GM10248 (cell line): ENCODE results near the gene INSR.

ENCODE experiments used
- CTCF ChIA-PET: fragments of 300-600 bp; sonication (Branson Sonifier 250); formaldehyde crosslinking; extraction: SDS; loops from one replicate; lab custom pipeline; 2021; ENCODE audit warnings: antibody characterized with exemption; lab: Yijun Ruan, JAX
- POLR2A ChIA-PET: fragments of 350-650 bp; sonication (Branson Sonifier 250); formaldehyde crosslinking; extraction: SDS; loops from one replicate; lab custom pipeline; 2020; ENCODE audit warnings: antibody characterized with exemption; lab: Yijun Ruan, JAX
- DNase-seq: peaks from one replicate; pipeline ENCODE4 v3.0.0; 2012; ENCODE audit errors: extremely low spot score
- TF ChIP-seq, protein P1 (sequence below): IDR thresholded peaks from 2 replicates; pipeline ENCODE4 v1.5.1; 2012; ENCODE audit warnings: mild to moderate bottlenecking, low read depth; ENCODE audit errors: extremely low read depth, missing control alignments, control extremely low read depth

Gene INSR

DNA sequence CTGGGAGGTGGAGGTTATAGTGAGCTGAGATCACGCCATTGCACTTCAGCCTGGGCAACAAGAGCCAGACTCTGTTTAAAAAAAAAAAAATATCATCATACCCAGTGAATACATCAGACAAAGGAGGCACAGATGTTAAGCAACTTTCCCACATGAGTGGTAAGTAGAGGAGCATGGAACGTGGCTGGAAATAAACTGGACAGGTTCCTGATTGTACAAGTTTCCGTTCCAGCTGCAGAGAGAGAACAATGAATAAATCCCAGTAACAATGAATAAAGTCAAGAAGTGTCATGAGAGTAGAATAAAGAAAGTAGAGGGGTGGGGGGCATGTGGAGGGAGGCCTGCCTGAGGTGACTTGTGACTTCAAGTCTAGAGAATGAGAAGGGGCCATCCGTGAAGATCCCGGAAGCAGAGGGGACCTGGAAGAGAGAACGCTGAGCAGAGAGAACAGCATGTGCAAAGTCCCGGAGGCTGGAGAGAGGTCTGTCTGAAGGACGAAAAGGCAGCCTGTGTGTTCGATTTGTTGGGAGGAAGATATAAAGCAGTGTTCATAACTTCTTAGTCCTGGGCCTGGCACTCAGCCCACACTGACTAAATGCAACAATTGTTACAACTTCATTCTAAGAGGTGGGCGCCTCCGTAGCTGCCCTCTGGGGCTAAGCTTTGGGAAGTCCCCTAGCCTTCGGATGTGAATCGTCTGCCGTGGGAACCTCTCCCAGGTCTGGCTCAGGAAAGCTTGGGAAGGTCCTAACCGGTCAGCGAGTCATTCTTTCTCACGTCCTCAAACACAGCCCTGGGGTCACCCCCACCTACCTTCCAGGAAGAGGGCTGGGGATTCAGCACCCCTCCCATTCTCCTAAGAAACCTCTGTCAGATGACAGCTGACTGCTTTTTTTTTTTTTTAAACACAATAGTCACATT is 39.2 kb upstream of the INSR start:
- ChIA-PET POLR2A (interaction anchor here (0.5 kb wide), 1 partner anchor 27 kb away, joined by 4 read pairs; no protein-coding TSS in a partner anchor), CTCF (interaction anchor here (0.8 to 1.4 kb wide), 2 partner anchors 28 to 231 kb away, joined by 3 read pairs; no protein-coding TSS in a partner anchor)
- DNase-seq, result no peak
- TF ChIP-seq, protein P1, sequence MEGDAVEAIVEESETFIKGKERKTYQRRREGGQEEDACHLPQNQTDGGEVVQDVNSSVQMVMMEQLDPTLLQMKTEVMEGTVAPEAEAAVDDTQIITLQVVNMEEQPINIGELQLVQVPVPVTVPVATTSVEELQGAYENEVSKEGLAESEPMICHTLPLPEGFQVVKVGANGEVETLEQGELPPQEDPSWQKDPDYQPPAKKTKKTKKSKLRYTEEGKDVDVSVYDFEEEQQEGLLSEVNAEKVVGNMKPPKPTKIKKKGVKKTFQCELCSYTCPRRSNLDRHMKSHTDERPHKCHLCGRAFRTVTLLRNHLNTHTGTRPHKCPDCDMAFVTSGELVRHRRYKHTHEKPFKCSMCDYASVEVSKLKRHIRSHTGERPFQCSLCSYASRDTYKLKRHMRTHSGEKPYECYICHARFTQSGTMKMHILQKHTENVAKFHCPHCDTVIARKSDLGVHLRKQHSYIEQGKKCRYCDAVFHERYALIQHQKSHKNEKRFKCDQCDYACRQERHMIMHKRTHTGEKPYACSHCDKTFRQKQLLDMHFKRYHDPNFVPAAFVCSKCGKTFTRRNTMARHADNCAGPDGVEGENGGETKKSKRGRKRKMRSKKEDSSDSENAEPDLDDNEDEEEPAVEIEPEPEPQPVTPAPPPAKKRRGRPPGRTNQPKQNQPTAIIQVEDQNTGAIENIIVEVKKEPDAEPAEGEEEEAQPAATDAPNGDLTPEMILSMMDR, result no peak

DNA sequence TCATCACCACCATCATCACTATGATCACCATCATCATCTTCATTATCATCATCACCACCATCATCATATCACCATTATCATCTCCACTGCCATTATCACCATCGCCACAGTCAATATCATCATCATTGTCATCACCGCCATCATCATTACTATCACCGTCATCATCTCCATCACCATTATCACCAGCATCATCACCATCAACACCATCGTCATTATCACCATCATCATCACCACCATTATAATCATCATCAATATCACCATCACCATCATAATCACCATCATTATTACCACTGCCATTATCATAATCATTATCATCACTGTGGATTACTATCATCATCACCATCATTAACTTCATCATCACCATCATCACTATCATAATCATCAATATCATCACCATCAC is 37.2 kb upstream of the INSR start:
- TF ChIP-seq, protein P1, result no peak

DNA sequence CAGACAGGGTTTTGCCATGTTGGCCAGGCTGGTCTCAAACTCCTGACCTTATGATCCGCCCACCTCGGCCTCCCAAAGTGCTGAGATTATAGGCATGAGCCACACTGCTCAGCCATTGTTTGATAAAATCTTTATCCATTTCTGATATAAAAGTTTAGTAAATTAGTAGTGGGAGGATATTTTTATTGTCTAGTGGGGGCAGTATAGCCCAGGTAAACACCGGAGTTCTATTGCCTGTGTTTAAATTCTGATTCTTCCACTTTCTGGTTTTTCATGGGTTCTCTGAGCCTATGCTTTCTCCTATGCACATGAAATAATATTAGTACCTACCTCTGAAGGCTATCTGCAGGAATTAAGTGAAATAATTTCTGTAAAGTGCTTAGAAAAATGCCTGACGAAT is 34.4 kb upstream of the INSR start:
- peak; percentile 33 for DNase-seq
- POLR2A ChIA-PET, result interaction anchor here (0.6 kb wide), 1 partner anchor 97 kb away, joined by 3 read pairs; no protein-coding TSS in a partner anchor
- TF ChIP-seq, protein P1, result peak; percentile 30
- CTCF ChIA-PET, result interaction anchor here (0.6 to 6.2 kb wide), 11 partner anchors 9 to 364 kb away, joined by 3 to 83 read pairs (median 3); no protein-coding TSS in a partner anchor

More for the DNA sequence above, 37.2 kb upstream of the INSR start:
- ChIA-PET CTCF (interaction anchor here (1.8 kb wide), 1 partner anchor 183 kb away, joined by 7 read pairs; no protein-coding TSS in a partner anchor), POLR2A (no interaction called here)
- DNase-seq, result no peak

DNA sequence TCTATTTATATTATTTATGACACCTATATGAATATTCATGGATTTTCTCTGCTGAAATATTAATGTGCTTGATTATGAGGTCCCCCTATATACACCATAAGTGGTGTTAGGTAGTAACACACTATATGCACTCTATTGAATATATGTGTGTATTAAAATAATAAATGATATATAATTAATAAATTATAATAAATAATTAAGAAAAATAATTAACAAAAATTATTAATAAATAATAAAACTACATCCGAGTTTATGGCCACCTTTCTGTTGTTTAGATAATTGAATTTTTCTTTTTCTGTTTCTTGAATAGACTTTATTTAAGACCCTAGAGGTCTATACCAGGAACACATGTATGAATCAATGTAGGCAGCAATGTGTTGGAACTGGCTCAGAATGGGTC is 33.6 kb upstream of the INSR start:
- ChIA-PET POLR2A (interaction anchor here (0.6 kb wide), 1 partner anchor 51 kb away, joined by 3 read pairs; no protein-coding TSS in a partner anchor), CTCF (interaction anchor here (0.6 to 6.2 kb wide), 8 partner anchors 10 to 364 kb away, joined by 3 to 83 read pairs (median 6); no protein-coding TSS in a partner anchor)
- no peak for DNase-seq
- TF ChIP-seq, protein P1, result no peak

DNA sequence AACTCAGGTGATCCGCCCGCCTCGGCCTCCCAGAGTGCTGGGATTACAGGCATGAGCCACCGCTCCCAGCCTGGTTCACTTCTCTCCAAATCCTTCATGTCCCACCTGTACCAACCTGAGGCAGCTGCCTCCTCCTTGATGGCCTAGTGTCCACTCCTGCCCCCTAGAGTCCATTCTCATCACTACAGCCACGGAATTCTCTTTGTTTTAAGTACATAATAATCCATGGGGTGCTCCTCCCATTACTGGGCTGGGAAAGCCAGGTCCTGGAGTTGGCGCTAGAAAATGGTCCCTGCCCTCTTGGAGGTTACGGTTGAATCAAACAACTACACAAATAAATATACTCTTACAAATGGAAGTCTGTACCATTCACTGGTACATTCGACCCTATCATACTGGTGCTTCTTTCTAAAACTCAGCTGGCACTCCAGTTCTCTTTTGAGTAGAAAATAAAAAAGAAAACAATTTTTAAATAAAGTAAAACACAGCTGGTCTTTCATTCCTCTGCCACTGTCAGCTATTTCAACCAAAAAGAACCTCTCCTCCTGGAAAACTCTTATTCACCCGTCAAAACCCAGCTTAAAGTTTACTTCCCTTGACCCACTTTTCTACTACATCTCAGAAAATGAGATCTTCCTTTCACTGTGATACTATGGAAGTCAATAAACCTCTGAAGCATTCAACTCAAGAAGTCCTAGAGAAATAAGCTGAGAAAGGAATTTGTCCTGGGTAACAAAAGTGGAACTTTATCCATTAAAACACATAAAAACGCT is 32.1 kb upstream of the INSR start:
- peak; percentile 45 for DNase-seq
- ChIA-PET CTCF (interaction anchor here (0.6 to 6.2 kb wide), 27 partner anchors 10 to 227 kb away, joined by 3 to 83 read pairs (median 4); no protein-coding TSS in a partner anchor), POLR2A (no interaction called here)
- TF ChIP-seq, protein P1, result peak; percentile 36
